SK-N-SH treated with all-trans-retinoic acid at 6 μM for 48 hours (cell line): ENCODE data around the gene PXMP2.

Source experiments
- ATAC-seq: fragments of 200-7000 bp; cut with Tn5 transposase; 3 replicates; pipeline ENCODE4 v1.9.1; 2020; ENCODE audit warnings: mild to moderate bottlenecking, moderate library complexity
- ARNTL ChIP-seq: fragments of 450-650 bp; formaldehyde crosslinking; IDR thresholded peaks from 2 replicates; pipeline ENCODE4 v1.5.0; 2020; ENCODE audit warnings: low read depth, mild to moderate bottlenecking, moderate library complexity, borderline replicate concordance
- BACH2 ChIP-seq: fragments of 250-450 bp; sonication (Bioruptor Pico); IDR thresholded peaks from 2 replicates; pipeline ENCODE4 v1.9.0; 2021; ENCODE audit warnings: mild to moderate bottlenecking, borderline replicate concordance
- CSDC2 ChIP-seq: fragments of 250-450 bp; sonication (Bioruptor Pico); IDR thresholded peaks from 2 replicates; pipeline ENCODE4 v1.5.0; 2020; ENCODE audit warnings: mild to moderate bottlenecking, moderate library complexity
- ESRRG ChIP-seq: fragments of 250-450 bp; sonication (Bioruptor Pico); IDR thresholded peaks from 2 replicates; pipeline ENCODE4 v1.6.1; 2021; ENCODE audit warnings: mild to moderate bottlenecking
- GLIS3 ChIP-seq: fragments of 250-450 bp; sonication (Bioruptor Pico); IDR thresholded peaks from 2 replicates; pipeline ENCODE4 v1.5.0; 2020; ENCODE audit warnings: mild to moderate bottlenecking, moderate library complexity
- ISL1 ChIP-seq: fragments of 250-450 bp; sonication (Bioruptor Pico); IDR thresholded peaks from 2 replicates; pipeline ENCODE4 v2.1.2; 2022; ENCODE audit warnings: mild to moderate bottlenecking, moderate library complexity
- OSR1 ChIP-seq: fragments of 250-450 bp; sonication (Bioruptor Pico); IDR thresholded peaks from 2 replicates; pipeline ENCODE4 v1.8.0; 2022; ENCODE audit warnings: moderate library complexity, mild to moderate bottlenecking, inconsistent platforms
- PPARA ChIP-seq: fragments of 250-450 bp; sonication (Bioruptor Pico); IDR thresholded peaks from 2 replicates; pipeline ENCODE4 v1.5.0; 2020; ENCODE audit warnings: mild to moderate bottlenecking, borderline replicate concordance
- RARB ChIP-seq: fragments of 250-450 bp; sonication (Bioruptor Pico); IDR thresholded peaks from 2 replicates; pipeline ENCODE4 v1.8.0; 2021; ENCODE audit warnings: mild to moderate bottlenecking, moderate library complexity
- SNAI2 ChIP-seq: fragments of 250-450 bp; sonication (Bioruptor Pico); IDR thresholded peaks from 2 replicates; pipeline ENCODE4 v1.5.0; 2020; ENCODE audit warnings: mild to moderate bottlenecking, moderate library complexity
- TOX ChIP-seq: fragments of 250-450 bp; sonication (Bioruptor Pico); IDR thresholded peaks from 2 replicates; pipeline ENCODE4 v1.8.0; 2021; ENCODE audit warnings: mild to moderate bottlenecking, moderate library complexity, borderline replicate concordance
- ZC3H10 ChIP-seq: fragments of 250-450 bp; sonication (Bioruptor Pico); IDR thresholded peaks from 2 replicates; pipeline ENCODE4 v1.5.1; 2021; ENCODE audit warnings: mild to moderate bottlenecking, moderate library complexity
- ZFP3 ChIP-seq: fragments of 250-450 bp; sonication (Bioruptor Pico); IDR thresholded peaks from 2 replicates; pipeline ENCODE4 v1.5.0; 2020; ENCODE audit warnings: mild to moderate bottlenecking, moderate library complexity
- ZFP30 ChIP-seq: fragments of 450-650 bp; formaldehyde crosslinking; IDR thresholded peaks from 2 replicates; pipeline ENCODE4 v1.5.0; 2022; ENCODE audit warnings: mild to moderate bottlenecking, moderate library complexity
- ZNF565 ChIP-seq: fragments of 450-650 bp; formaldehyde crosslinking; conservative IDR thresholded peaks from 2 replicates; pipeline ENCODE4 v1.5.0; 2020; ENCODE audit warnings: low read depth, mild to moderate bottlenecking, moderate library complexity
- ZNF70 ChIP-seq: fragments of 450-650 bp; formaldehyde crosslinking; IDR thresholded peaks from 2 replicates; pipeline ENCODE4 v1.5.0; 2020; ENCODE audit warnings: mild to moderate bottlenecking, moderate library complexity
- ZNF8 ChIP-seq: fragments of 450-650 bp; formaldehyde crosslinking; IDR thresholded peaks from 2 replicates; pipeline ENCODE4 v1.5.0; 2020; ENCODE audit warnings: mild to moderate bottlenecking, moderate library complexity
- TF ChIP-seq, protein P1 (sequence below): fragments of 250-450 bp; sonication (Bioruptor Pico); IDR thresholded peaks from 2 replicates; pipeline ENCODE4 v1.8.0; 2021; ENCODE audit warnings: low read depth, mild to moderate bottlenecking, moderate library complexity, borderline replicate concordance
- TF ChIP-seq, protein P2 (sequence below): fragments of 250-450 bp; sonication (Bioruptor Pico); IDR thresholded peaks from 2 replicates; pipeline ENCODE4 v1.5.1; 2020; ENCODE audit warnings: low read depth, mild to moderate bottlenecking, moderate library complexity
- TF ChIP-seq, protein P3 (sequence below): fragments of 250-450 bp; sonication (Bioruptor Pico); IDR thresholded peaks from 2 replicates; pipeline ENCODE4 v1.5.0; 2020; ENCODE audit warnings: mild to moderate bottlenecking, moderate library complexity
- TF ChIP-seq, protein P4 (sequence below): fragments of 250-450 bp; sonication (Bioruptor Pico); IDR thresholded peaks from 2 replicates; pipeline ENCODE4 v1.5.1; 2021; ENCODE audit warnings: mild to moderate bottlenecking, moderate library complexity
- TF ChIP-seq, protein P5 (sequence below): fragments of 250-450 bp; sonication (Bioruptor Pico); IDR thresholded peaks from 2 replicates; pipeline ENCODE4 v1.8.0; 2020; ENCODE audit warnings: mild to moderate bottlenecking, moderate library complexity, borderline replicate concordance

The PXMP2 gene

DNA sequence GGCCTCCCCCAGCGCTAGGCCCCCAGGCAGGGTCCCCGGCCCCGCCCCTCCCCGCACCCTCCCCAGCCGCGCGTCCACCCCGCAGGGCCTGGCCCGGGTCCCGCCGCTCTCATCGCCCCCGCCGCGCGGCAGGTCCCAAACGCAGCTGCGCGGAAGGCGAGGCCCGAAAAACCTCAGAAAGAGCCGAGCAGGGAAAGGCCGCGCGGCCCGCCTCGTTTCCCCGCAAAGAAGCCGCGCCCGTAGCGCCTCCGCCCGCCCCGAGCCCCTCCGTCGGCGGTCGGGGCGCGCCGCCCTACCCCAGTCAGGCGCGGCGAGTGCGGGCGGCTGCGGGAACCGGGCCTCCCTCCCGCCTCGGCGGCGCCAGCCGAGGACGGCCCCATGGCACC, 569 bp upstream of the PXMP2 start:
- TF ChIP-seq, protein P1, sequence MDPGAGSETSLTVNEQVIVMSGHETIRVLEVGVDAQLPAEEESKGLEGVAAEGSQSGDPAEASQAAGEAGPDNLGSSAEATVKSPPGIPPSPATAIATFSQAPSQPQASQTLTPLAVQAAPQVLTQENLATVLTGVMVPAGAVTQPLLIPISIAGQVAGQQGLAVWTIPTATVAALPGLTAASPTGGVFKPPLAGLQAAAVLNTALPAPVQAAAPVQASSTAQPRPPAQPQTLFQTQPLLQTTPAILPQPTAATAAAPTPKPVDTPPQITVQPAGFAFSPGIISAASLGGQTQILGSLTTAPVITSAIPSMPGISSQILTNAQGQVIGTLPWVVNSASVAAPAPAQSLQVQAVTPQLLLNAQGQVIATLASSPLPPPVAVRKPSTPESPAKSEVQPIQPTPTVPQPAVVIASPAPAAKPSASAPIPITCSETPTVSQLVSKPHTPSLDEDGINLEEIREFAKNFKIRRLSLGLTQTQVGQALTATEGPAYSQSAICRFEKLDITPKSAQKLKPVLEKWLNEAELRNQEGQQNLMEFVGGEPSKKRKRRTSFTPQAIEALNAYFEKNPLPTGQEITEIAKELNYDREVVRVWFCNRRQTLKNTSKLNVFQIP (CRISPR knock-in tag): no peak
- TF ChIP-seq ZNF8 (CRISPR knock-in tag) (no peak), ARNTL (CRISPR knock-in tag) (no peak), ZC3H10 (no peak), GLIS3 (no peak), RARB (no peak), OSR1 (CRISPR knock-in tag) (no peak), ISL1 (no peak)
- TF ChIP-seq, protein P2, sequence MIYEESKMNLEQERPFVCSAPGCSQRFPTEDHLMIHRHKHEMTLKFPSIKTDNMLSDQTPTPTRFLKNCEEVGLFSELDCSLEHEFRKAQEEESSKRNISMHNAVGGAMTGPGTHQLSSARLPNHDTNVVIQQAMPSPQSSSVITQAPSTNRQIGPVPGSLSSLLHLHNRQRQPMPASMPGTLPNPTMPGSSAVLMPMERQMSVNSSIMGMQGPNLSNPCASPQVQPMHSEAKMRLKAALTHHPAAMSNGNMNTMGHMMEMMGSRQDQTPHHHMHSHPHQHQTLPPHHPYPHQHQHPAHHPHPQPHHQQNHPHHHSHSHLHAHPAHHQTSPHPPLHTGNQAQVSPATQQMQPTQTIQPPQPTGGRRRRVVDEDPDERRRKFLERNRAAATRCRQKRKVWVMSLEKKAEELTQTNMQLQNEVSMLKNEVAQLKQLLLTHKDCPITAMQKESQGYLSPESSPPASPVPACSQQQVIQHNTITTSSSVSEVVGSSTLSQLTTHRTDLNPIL: no peak
- TF ChIP-seq, protein P3, sequence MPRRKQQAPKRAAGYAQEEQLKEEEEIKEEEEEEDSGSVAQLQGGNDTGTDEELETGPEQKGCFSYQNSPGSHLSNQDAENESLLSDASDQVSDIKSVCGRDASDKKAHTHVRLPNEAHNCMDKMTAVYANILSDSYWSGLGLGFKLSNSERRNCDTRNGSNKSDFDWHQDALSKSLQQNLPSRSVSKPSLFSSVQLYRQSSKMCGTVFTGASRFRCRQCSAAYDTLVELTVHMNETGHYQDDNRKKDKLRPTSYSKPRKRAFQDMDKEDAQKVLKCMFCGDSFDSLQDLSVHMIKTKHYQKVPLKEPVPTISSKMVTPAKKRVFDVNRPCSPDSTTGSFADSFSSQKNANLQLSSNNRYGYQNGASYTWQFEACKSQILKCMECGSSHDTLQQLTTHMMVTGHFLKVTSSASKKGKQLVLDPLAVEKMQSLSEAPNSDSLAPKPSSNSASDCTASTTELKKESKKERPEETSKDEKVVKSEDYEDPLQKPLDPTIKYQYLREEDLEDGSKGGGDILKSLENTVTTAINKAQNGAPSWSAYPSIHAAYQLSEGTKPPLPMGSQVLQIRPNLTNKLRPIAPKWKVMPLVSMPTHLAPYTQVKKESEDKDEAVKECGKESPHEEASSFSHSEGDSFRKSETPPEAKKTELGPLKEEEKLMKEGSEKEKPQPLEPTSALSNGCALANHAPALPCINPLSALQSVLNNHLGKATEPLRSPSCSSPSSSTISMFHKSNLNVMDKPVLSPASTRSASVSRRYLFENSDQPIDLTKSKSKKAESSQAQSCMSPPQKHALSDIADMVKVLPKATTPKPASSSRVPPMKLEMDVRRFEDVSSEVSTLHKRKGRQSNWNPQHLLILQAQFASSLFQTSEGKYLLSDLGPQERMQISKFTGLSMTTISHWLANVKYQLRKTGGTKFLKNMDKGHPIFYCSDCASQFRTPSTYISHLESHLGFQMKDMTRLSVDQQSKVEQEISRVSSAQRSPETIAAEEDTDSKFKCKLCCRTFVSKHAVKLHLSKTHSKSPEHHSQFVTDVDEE: no peak
- peak; percentile 72 for ATAC-seq

DNA sequence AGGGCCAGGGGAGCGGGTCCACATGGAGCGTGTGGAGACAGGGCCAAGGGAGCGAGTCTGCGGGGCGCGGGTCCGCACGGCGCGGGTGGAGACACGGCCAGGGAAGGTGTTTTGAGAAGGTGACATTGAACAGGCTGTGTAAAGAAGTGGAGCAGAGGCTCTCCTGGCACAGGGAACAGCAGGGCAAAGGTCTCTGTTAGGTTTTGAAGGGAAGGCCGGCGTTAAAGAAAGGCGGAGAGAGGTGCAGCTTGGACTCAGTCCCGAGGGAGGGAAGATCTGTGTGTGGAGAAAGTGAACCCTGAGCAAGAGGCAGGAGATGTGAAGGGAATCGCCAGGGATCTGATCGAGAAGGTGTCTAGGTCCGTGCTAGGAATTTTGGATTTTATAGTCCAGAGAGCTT, 1.8 kb downstream of the PXMP2 start:
- ATAC-seq: no peak
- TF ChIP-seq ESRRG: no peak
- TF ChIP-seq, protein P1 (CRISPR knock-in tag): no peak
- TF ChIP-seq ZNF70: no peak
- TF ChIP-seq, protein P4, sequence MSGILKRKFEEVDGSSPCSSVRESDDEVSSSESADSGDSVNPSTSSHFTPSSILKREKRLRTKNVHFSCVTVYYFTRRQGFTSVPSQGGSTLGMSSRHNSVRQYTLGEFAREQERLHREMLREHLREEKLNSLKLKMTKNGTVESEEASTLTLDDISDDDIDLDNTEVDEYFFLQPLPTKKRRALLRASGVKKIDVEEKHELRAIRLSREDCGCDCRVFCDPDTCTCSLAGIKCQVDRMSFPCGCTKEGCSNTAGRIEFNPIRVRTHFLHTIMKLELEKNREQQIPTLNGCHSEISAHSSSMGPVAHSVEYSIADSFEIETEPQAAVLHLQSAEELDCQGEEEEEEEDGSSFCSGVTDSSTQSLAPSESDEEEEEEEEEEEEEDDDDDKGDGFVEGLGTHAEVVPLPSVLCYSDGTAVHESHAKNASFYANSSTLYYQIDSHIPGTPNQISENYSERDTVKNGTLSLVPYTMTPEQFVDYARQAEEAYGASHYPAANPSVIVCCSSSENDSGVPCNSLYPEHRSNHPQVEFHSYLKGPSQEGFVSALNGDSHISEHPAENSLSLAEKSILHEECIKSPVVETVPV (CRISPR knock-in tag): no peak
- TF ChIP-seq PPARA: no peak
- no peak for TF ChIP-seq BACH2 (CRISPR knock-in tag)
- TF ChIP-seq SNAI2 (CRISPR knock-in tag): no peak
- no peak for TF ChIP-seq ZFP3 (CRISPR knock-in tag)
- no peak for TF ChIP-seq ZFP30
- TF ChIP-seq ARNTL (CRISPR knock-in tag): no peak
- TF ChIP-seq ZNF8 (CRISPR knock-in tag): no peak
- TF ChIP-seq ZNF565 (CRISPR knock-in tag): no peak
- TF ChIP-seq TOX (CRISPR knock-in tag): no peak
- TF ChIP-seq RARB: no peak
- no peak for TF ChIP-seq ZC3H10
- TF ChIP-seq OSR1 (CRISPR knock-in tag): no peak
- TF ChIP-seq, protein P2: no peak
- TF ChIP-seq ISL1: no peak
- TF ChIP-seq GLIS3: no peak

DNA sequence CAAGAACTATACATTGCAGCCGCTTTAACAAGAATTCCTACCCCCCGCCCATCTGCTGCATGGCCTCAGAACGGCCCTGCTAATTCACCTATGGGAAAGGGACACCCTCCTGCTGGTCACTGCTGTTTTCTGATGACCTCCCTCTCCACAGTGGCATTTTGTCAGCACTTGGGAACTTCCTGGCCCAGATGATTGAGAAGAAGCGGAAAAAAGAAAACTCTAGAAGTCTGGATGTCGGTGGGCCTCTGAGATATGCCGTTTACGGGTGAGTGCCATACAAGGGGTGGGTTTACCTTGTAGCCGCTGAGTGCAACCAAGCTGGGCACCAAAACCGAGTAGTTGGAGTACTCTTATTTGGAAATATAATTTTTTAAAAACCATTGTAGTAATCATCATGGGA, 2.7 kb downstream of the PXMP2 start:
- no peak for ATAC-seq
- TF ChIP-seq ZNF8 (CRISPR knock-in tag) (no peak), ESRRG (no peak), ARNTL (CRISPR knock-in tag) (no peak), ZC3H10 (no peak), ZNF70 (no peak), CSDC2 (CRISPR knock-in tag) (no peak)
- TF ChIP-seq, protein P5, sequence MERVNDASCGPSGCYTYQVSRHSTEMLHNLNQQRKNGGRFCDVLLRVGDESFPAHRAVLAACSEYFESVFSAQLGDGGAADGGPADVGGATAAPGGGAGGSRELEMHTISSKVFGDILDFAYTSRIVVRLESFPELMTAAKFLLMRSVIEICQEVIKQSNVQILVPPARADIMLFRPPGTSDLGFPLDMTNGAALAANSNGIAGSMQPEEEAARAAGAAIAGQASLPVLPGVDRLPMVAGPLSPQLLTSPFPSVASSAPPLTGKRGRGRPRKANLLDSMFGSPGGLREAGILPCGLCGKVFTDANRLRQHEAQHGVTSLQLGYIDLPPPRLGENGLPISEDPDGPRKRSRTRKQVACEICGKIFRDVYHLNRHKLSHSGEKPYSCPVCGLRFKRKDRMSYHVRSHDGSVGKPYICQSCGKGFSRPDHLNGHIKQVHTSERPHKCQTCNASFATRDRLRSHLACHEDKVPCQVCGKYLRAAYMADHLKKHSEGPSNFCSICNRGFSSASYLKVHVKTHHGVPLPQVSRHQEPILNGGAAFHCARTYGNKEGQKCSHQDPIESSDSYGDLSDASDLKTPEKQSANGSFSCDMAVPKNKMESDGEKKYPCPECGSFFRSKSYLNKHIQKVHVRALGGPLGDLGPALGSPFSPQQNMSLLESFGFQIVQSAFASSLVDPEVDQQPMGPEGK (CRISPR knock-in tag): no peak
- TF ChIP-seq, protein P4 (CRISPR knock-in tag): no peak
- TF ChIP-seq, protein P2: no peak
